ENCODE data around the gene OTOP3.

OTOP3 gene

DNA sequence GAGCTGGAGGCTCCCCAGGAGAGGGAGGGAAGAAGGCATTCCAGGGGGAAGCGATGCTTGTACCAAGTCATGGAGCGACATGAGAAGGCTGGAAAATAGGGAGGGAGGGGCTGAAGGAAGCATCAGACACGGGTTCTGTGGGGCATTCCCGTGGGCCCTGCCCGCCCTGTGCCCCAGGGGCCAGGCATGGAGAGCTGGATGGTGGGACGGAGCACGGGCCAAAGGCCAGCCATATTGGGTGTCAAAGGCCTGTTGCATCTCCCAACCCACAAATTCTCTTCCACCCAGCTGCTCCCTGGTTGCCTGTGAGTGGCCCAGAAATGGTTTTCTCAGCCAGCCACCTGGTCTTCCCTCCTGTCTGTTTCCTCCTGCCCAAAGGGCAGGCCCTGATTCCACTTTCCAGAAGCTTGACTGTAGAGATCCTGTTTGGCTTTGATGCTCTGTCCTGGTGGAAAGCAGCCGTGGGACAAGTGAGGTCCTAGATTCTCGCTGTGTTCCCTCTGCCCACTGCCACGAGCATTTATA, 54.9 kb downstream of the OTOP3 start:
- DNase-seq, result no peak

DNA sequence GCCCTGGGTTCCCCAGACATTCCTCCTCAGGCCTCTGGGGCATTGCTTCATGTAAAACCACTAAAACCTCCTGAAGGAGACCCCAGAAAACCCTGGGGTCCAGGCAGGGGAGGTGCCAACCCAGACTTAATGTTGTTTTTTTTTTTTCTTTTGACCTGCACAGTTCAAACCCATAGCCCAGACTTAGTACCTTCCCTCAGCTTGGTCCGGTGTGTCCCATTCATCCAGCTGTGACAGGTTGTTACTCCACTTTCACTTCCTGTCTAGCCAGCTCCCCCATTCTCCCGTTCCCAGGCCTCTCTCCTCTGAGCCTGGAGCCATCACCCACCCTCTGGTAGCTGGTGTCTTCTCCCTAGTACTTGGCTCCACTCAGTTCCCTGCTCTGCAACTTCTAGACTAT, 56.5 kb downstream of the OTOP3 start:
- DNase-seq, result no peak

DNA sequence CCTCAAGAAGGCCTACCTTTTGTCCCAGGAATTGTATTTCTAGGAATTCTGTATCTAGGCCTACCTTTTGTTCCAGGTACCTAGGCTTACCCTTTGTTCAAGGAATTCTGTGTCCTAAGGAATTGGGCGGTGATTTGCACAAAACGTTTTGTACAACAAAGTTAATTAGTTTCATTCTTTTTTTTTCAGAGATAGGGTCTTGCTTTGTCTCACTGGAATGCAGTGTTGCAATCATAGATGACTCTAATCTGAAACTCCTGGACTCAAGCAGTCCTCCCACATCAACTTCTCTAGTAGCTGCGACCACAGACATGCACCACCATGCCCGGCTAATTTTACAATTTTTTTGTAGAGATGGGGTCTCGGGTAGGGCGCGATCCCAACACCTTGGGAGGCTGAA, 58.7 kb downstream of the OTOP3 start:
- DNase-seq, result no peak

DNA sequence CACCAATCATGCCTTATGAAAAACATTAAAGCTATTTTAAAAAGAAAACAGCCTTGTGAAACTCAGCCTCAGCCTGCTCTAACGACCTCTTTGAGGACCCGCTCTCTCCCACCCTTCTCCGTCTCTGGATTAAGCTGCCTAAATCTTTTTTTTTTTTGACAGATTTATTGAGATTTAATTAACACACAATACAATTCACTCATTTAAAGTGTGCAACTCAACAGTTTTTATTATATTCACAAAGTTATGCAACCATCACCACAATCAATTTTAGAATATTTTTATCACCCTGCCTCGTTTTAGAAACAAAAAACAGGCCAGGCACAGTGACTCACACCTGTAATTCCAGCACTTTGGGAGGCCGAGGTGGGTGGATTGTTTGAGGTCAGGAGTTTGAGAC, 60.1 kb downstream of the OTOP3 start:
- no peak for DNase-seq

DNA sequence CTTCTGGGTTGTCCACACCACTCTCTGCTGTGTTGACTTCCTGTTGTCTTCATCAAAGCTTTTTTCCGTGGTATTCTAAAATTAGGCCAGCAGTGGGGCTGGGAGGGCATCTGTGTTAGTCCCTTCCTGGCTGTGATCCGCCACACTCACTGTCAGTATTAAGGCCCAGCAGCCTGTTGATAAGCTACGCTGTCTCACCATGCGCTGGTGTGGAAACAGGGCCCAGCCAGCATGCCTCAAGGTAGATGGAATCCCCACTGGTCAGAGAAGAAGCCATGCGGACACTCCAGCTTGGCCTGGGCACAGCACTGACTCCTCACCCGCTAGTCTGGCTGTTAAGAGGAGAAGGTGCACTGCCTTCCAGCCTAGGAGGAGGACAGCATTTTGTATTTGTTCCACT, 63.1 kb downstream of the OTOP3 start:
- no peak for DNase-seq

DNA sequence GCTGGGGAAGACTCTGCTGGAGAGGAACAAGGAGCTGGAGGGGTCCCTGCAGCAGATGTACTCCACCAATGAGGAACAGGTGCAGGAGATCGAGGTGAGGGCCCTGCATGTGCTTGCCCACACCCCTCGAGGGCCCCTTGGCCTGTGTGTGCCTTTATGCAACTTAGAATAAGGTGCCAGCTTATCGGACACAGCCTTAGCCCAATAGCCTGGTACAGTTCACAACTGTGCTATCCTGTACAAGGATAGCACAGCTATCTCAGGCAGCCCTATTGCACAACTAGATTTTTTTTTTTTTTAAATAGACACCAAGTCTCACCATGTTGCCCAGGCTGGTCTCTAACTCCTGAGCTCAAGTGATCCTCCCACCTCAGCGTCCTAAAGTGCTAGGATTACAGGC, 63.8 kb downstream of the OTOP3 start:
- no peak for DNase-seq

All from NCI-H2029 (cell line).